Measurements from ENCODE around the gene PCCA.
"Not testable (repeated sequence)": the region's sequence is repeated elsewhere in the genome, so short reads cannot be mapped to it uniquely, and the experiment has no call there.

Gene PCCA

GRCh38 chr13:100269837-100270236 is 180.9 kb downstream of the PCCA start:
- Mint-ChIP-seq H3K27ac (no peak overlapping the region), H3K36me3 (peaks cover 15% of the 10 kb centered on the region), H3K9me3 (no peaks in the 10 kb centered on the region), H3K4me3 (no peak overlapping the region), H3K4me1 (no peaks in the 10 kb centered on the region), H3K27me3 (no peaks in the 10 kb centered on the region)

DNA sequence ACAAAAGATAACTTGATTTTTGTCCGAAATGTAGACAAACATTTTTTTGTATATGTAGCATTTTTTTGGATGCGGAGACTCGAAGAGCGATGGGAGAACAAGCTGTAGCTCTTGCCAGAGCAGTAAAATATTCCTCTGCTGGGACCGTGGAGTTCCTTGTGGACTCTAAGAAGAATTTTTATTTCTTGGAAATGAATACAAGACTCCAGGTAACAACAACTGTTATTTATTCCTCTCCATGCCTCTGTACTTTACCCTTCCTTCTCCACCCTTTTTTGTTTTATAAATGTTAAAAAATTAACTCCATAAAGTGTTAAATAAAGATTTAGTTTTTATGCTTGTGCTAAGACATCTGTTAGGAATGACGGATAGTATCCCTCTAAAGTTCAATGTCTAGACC is 184.2 kb downstream of the PCCA start:
- no peak overlapping the region for H3K27ac Mint-ChIP-seq
- H3K4me1 Mint-ChIP-seq: no peaks in the 10 kb centered on the region
- H3K4me3 Mint-ChIP-seq: no peak overlapping the region
- H3K27me3 Mint-ChIP-seq: no peaks in the 10 kb centered on the region
- H3K36me3 Mint-ChIP-seq: peaks cover 20% of the 10 kb centered on the region
- H3K9me3 Mint-ChIP-seq: no peaks in the 10 kb centered on the region

- no peaks in the 10 kb centered on the region for H3K4me1 Mint-ChIP-seq
- H3K4me3 Mint-ChIP-seq: no peak overlapping the region
- H3K9me3 Mint-ChIP-seq: no peaks in the 10 kb centered on the region
- H3K36me3 Mint-ChIP-seq: peaks cover 20% of the 10 kb centered on the region
- no peaks in the 10 kb centered on the region for H3K27me3 Mint-ChIP-seq
- no peak overlapping the region for H3K27ac Mint-ChIP-seq
Measured at GRCh38 chr13:100273552-100273951, 184.7 kb downstream of the PCCA start.

GRCh38 chr13:100274942-100275506 is 186.1 kb downstream of the PCCA start:
- peaks cover 17% of the 10 kb centered on the region for H3K36me3 Mint-ChIP-seq
- H3K27me3 Mint-ChIP-seq: no peaks in the 10 kb centered on the region
- H3K9me3 Mint-ChIP-seq: no peaks in the 10 kb centered on the region
- H3K27ac Mint-ChIP-seq: no peak overlapping the region
- H3K4me3 Mint-ChIP-seq: no peak overlapping the region
- no peaks in the 10 kb centered on the region for H3K4me1 Mint-ChIP-seq

DNA sequence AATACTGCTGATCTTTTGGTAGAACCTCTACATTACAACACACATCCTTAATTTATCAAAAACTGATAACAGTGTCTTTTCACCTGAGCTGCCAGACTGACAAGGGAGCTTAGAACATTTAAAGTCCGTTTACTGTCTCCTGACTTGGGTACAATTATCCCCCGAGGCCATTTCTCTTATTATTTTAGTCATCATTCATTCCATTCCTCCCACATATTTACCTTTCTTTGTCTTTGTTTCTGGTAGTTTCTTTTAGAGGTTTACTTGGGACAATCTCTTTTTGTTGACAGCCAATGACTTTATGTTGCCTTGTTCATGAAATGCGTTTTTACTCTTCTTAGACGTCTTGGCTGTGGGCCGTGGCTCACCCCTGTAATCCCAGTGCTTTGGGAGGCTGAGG is 186.9 kb downstream of the PCCA start:
- H3K36me3 Mint-ChIP-seq: peaks cover 23% of the 10 kb centered on the region
- no peak overlapping the region for H3K4me3 Mint-ChIP-seq

DNA sequence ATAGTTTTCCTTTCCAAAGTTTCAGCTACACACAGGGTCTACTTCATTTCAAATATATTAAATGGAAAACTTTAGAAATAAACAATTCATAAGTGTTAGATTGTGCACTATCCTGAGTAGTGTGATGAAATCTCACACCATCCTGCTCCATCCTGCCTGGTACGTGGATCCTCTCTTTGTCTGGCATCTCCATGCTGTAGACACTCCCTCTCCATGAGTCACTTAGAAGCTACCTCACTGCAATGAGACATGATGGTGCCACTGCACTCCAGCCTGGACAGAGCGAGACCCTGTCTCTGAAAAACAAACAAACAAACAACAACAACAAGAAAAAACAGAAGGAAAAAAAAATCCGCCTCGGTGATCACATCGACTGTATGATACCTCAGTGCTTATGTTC is 191.8 kb downstream of the PCCA start:
- H3K36me3 Mint-ChIP-seq: peaks cover 21% of the 10 kb centered on the region
- H3K9me3 Mint-ChIP-seq: no peaks in the 10 kb centered on the region
- no peak overlapping the region for H3K27ac Mint-ChIP-seq
- no peak overlapping the region for H3K4me3 Mint-ChIP-seq
- no peaks in the 10 kb centered on the region for H3K4me1 Mint-ChIP-seq
- H3K27me3 Mint-ChIP-seq: no peaks in the 10 kb centered on the region

More for the DNA sequence above, 186.9 kb downstream of the PCCA start:
- Mint-ChIP-seq H3K4me1 (no peaks in the 10 kb centered on the region), H3K27ac (no peak overlapping the region), H3K9me3 (no peaks in the 10 kb centered on the region), H3K27me3 (no peaks in the 10 kb centered on the region)

GRCh38 chr13:100282306-100282705 is 193.4 kb downstream of the PCCA start:
- H3K27ac Mint-ChIP-seq, H3K27me3 Mint-ChIP-seq, H3K9me3 Mint-ChIP-seq, H3K4me1 Mint-ChIP-seq, H3K4me3 Mint-ChIP-seq: not testable (repeated sequence)
- peaks cover 14% of the 10 kb centered on the region for H3K36me3 Mint-ChIP-seq

DNA sequence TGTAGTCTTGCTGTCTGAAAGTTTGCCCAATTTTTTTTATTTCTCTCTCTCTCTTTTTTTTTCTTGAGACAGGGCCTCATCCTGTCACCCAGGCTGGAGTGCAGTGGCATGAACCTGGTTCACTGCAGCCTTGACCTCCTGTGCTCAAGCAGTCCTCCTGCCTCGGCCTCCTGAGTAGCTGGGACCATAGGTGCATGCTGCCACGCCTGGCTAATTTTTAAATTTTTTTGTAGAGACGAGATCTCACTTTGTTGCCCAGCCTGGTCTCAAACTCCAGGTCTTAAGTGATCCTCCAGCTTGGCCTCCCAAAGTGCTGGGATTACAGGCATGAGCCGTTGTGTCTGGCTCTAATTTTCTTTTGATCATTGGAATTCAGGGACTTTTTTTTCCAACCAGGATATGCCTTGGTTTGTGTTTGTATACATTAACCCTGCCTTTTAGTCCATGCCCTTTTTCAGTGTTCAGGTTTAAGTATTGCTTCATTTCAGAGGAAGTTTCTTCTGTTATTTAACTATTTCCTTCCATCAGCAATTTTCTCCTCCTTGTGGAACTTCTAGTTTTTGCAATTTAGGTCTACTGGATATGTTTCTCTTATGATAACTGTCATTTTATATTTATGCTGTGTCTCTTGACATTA is 201.4 kb downstream of the PCCA start:
- Mint-ChIP-seq H3K27me3 (no peaks in the 10 kb centered on the region), H3K4me3 (no peak overlapping the region)

GRCh38 chr13:100291624-100292023 is 202.7 kb downstream of the PCCA start:
- no peak overlapping the region for H3K27ac Mint-ChIP-seq
- H3K4me1 Mint-ChIP-seq: no peaks in the 10 kb centered on the region
- no peaks in the 10 kb centered on the region for H3K9me3 Mint-ChIP-seq

More for the DNA sequence above, 201.4 kb downstream of the PCCA start:
- Mint-ChIP-seq H3K27ac (no peak overlapping the region), H3K36me3 (peaks cover 5% of the 10 kb centered on the region), H3K4me1 (no peaks in the 10 kb centered on the region), H3K9me3 (no peaks in the 10 kb centered on the region)

GRCh38 chr13:100297413-100297812 is 208.5 kb downstream of the PCCA start:
- H3K36me3 Mint-ChIP-seq: peaks cover 4% of the 10 kb centered on the region
- H3K4me3 Mint-ChIP-seq: no peak overlapping the region
- H3K27me3 Mint-ChIP-seq: no peaks in the 10 kb centered on the region
- H3K27ac Mint-ChIP-seq: no peak overlapping the region
- no peaks in the 10 kb centered on the region for H3K4me1 Mint-ChIP-seq
- no peaks in the 10 kb centered on the region for H3K9me3 Mint-ChIP-seq

More at GRCh38 chr13:100291624-100292023, 202.7 kb downstream of the PCCA start:
- Mint-ChIP-seq H3K36me3 (peaks cover 5% of the 10 kb centered on the region), H3K4me3 (no peak overlapping the region), H3K27me3 (no peaks in the 10 kb centered on the region)

GRCh38 chr13:100298116-100298681 is 209.3 kb downstream of the PCCA start:
- no peaks in the 10 kb centered on the region for H3K27me3 Mint-ChIP-seq
- H3K4me1 Mint-ChIP-seq: no peaks in the 10 kb centered on the region
- peaks cover 4% of the 10 kb centered on the region for H3K36me3 Mint-ChIP-seq
- no peak overlapping the region for H3K4me3 Mint-ChIP-seq
- H3K27ac Mint-ChIP-seq: no peak overlapping the region
- no peaks in the 10 kb centered on the region for H3K9me3 Mint-ChIP-seq

DNA sequence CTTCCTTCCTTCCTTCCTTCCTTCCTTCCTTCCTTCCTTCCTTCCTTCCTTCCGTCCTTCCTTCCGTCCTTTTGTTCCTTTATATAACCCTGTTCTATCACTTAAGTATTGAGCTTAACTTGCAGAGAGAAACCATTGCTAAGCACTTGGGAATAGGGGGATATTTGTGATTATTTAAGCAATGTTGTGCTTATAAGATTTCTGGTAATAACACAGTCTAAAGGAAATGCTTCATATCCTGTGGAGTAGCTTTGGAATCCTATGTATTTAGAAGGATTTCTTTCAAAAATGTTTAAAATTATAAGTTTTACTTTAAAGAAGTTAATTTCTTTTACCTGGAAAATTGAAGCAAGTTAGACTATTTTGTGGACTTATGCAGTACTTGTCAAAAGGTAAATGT is 209.8 kb downstream of the PCCA start:
- no peaks in the 10 kb centered on the region for H3K4me1 Mint-ChIP-seq
- H3K4me3 Mint-ChIP-seq: no peak overlapping the region
- H3K9me3 Mint-ChIP-seq: no peaks in the 10 kb centered on the region
- peaks cover 4% of the 10 kb centered on the region for H3K36me3 Mint-ChIP-seq
- no peaks in the 10 kb centered on the region for H3K27me3 Mint-ChIP-seq
- no peak overlapping the region for H3K27ac Mint-ChIP-seq

GRCh38 chr13:100300243-100300642 is 211.3 kb downstream of the PCCA start:
- no peaks in the 10 kb centered on the region for H3K27me3 Mint-ChIP-seq
- H3K27ac Mint-ChIP-seq: no peak overlapping the region
- no peaks in the 10 kb centered on the region for H3K4me1 Mint-ChIP-seq
- no peak overlapping the region for H3K4me3 Mint-ChIP-seq
- peaks cover 4% of the 10 kb centered on the region for H3K36me3 Mint-ChIP-seq
- no peaks in the 10 kb centered on the region for H3K9me3 Mint-ChIP-seq

- H3K27ac Mint-ChIP-seq: no peak overlapping the region
- no peaks in the 10 kb centered on the region for H3K27me3 Mint-ChIP-seq
- peaks cover 4% of the 10 kb centered on the region for H3K36me3 Mint-ChIP-seq
- no peaks in the 10 kb centered on the region for H3K4me1 Mint-ChIP-seq
- H3K9me3 Mint-ChIP-seq: no peaks in the 10 kb centered on the region
- H3K4me3 Mint-ChIP-seq: no peak overlapping the region
Measured at GRCh38 chr13:100300708-100301107, 211.8 kb downstream of the PCCA start.

DNA sequence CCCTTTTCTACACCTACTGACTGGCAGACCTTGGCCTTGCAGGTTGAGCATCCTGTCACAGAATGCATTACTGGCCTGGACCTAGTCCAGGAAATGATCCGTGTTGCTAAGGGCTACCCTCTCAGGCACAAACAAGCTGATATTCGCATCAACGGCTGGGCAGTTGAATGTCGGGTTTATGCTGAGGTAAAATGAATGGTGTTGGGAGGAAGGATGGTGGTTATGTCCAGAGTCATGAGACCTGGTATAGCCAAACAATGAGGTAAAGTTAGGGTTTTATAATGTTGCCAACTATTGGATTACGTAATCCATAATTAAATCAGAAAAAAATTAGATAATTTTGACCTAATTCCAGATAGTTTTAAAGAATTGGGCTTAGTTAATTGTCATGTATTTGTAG is 212.5 kb downstream of the PCCA start:
- no peak overlapping the region for H3K4me3 Mint-ChIP-seq
- H3K9me3 Mint-ChIP-seq: no peaks in the 10 kb centered on the region
- H3K27ac Mint-ChIP-seq: no peak overlapping the region
- peaks cover 4% of the 10 kb centered on the region for H3K36me3 Mint-ChIP-seq
- H3K27me3 Mint-ChIP-seq: no peaks in the 10 kb centered on the region
- no peaks in the 10 kb centered on the region for H3K4me1 Mint-ChIP-seq

GRCh38 chr13:100302391-100302790 is 213.5 kb downstream of the PCCA start:
- peaks cover 4% of the 10 kb centered on the region for H3K36me3 Mint-ChIP-seq
- H3K4me1 Mint-ChIP-seq: no peaks in the 10 kb centered on the region
- no peak overlapping the region for H3K4me3 Mint-ChIP-seq
- H3K27me3 Mint-ChIP-seq: no peaks in the 10 kb centered on the region
- no peak overlapping the region for H3K27ac Mint-ChIP-seq
- H3K9me3 Mint-ChIP-seq: no peaks in the 10 kb centered on the region

Measured in activated naive CD4-positive, alpha-beta T cell treated with anti-CD3 and anti-CD28 coated beads, Interleukin-2, amount 50 U/mL, for 24 hours (primary cell).